ENCODE measurements around the gene HADH.
"Not testable (repeated sequence)": the region's sequence is repeated elsewhere in the genome, so short reads cannot be mapped to it uniquely, and the experiment has no call there.

The HADH gene
- total RNA-seq: 7.8 to 22.0 (median 19.2) reads per million in 4 donors

DNA sequence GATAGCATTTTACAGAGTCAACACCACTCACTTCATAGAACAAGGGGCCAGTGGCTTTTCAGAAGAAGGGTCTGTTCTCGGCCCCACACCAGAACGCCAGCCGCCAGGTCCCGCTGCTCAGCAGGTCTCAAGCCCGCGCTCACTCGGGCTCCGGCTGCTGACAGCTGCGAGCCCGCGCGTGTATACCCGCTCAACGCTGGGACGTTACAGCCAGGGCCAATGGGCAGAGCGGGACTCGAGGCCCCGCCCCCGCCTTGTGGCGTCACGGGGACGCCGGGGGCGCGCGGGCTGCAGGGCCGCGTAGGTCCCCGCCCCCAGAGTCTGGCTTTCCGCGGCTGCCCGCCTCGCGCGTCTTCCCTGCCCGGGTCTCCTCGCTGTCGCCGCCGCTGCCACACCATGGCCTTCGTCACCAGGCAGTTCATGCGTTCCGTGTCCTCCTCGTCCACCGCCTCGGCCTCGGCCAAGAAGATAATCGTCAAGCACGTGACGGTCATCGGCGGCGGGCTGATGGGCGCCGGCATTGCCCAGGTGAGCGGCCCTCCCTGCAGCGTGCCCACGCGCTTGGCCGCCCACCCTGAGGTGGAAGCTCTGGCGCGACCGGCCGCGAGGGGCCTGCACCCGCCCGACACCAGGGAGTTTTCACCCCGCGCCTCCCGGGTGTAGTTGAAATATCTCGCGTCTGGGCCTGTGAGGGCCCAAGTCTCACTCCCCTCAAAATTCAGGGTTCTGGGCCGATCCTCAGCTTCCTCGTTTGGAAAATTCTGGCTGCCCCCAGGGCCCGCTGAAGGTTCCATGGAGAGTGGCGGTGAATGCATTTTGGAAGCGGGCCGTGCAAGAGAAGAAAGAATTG lies at the start of gene HADH:
TSS of gene HADH (plus strand) at position 353 of the 850 bp plus-strand sequence. CDS start at position 397, 44 bp downstream.
- peak; percentile 86 to 97 (median 90) for DNase-seq

DNA sequence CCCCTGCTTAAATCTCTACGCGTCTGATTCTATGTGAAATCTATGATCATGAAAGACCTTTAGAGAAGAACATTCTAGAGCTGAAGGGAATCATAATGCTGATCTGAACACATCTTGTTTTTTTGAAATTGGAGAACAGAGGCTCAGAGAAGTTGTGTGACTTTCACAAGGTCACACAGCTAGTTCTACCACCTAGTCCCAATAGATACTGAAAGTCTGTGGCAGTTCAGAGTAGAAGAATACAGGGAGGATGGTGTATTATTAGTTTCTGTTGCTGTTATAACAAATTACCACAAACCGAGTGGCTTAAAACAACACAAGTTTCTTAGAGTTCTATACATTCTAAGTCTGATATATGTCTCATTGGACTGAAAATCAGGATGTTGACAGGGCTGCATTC lies 43.9 kb upstream of the HADH start:
- DNase-seq: no peak

- no peak for DNase-seq
Measured at GRCh38 chr4:107950746-107951540, 38.7 kb upstream of the HADH start.

DNA sequence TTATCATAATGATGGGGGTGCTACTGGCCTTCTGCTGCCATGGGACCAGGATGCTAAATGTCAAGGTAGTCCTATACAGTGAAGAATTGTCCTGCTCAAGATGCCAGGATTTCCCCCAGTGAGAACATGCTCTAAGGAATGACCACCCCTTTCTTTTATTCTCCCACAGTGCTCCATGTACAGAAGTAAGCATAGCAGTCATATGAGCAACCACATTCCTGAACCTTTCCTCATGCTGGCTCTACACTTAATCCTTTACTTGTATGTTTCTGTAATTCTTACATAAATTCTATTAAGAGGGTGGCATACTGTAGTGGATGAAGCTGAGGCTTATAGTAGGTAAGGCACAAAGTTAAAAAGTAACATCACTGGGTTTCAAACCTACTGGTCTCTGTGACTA lies 38.1 kb upstream of the HADH start:
- DNase-seq: no peak

GRCh38 chr4:107956011-107956410 lies 33.7 kb upstream of the HADH start:
- no peak for DNase-seq

GRCh38 chr4:107966903-107967302 lies 22.8 kb upstream of the HADH start:
- no peak for DNase-seq

- DNase-seq: not testable (repeated sequence)
Measured at GRCh38 chr4:107967519-107967918, 22.2 kb upstream of the HADH start.

DNA sequence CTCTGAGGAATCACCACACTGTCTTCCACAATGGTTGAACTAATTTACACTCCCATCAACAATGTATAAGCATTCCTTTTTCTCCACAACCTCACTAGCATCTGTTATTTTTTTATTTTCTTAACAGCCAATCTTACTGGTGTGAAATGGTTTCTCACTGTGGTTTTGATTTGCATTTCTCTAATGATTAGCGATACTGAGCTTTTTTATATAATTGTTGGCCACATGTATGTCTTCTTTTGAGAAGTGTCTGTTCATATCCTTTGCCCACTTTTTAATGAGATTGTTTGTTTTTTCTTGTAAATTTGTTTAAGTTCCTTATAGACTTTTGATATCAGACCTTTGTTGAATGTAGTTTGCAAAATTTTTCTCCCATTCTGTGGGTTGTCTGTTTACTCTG lies 21.8 kb upstream of the HADH start:
- not testable (repeated sequence) for DNase-seq

DNA sequence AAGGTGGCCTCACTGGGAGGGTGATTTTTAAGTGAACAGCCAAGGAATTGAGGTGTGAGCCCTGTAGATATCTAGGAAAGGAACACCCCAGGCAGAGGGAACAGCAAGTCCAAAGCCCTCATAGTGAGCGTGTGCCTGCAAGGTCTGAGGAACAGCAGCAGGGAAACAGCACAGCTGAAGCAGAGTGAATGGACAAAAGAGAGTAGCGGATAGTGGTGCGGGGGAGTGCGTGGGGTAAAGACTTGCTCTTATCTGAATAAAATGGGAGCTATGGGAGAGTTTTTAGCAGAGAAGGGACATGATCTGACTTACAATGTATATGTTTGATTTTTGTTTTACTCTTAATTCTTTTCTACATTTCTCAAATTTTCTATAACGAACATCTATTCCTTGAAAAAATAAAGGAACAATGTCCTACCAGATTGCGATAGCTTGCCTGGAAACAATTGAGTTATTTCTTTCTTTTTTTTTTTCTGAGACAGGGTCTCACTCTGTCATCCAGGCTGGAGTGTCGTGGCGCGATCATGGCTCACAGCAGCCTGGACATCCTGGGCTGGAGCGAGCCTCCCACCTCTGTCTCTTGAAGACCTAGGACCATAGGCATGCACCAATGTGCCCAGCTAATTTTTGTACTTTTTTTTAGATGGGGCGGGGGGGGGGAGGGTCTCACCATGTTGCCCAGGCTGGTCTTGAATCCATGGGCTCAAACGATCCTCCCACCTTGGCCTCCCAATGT lies 19.5 kb upstream of the HADH start:
- DNase-seq: no peak

- DNase-seq: no peak
Measured at GRCh38 chr4:107972605-107973004, 17.1 kb upstream of the HADH start.

GRCh38 chr4:107974523-107974922 lies 15.2 kb upstream of the HADH start:
- DNase-seq: no peak

- DNase-seq: no peak
Measured at GRCh38 chr4:107977482-107977881, 12.2 kb upstream of the HADH start.

GRCh38 chr4:107977966-107978705 lies 11.6 kb upstream of the HADH start:
- no peak for DNase-seq

DNA sequence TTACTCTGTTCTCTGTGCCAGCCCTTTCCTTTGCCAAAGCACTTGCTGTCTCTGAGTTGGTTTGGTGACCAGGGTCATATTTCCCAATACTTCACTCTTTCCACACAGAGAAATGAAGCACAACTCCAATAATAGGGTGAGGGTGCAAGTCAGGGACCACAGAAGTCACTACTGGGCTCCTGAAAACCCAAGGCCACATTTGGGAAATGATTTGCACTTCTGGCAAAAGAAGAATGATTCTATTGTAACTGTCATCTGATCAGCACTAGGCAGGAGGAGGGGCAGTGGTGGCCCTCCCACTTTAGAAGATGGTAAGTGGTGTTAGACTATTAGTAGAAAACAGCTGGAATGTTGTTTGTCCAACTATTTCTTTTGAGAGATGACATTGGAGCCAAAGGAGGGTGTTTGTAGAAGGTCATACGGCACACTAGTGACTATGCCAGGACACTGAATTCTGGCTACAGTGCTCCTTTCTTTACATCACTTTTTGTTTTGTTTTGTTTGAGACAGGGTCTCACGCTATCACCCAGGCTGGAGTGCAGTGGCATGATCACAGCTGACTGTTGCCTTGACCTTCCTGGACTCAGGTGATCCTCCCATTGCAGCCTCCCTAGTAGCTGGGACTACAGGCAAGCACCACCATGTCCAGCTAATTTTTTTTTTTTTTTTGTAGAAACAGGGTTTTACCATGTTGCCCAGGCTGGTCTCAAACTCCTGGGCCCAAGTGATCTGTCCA lies 10.8 kb upstream of the HADH start:
- no peak for DNase-seq

GRCh38 chr4:107987916-107988762 lies 1.6 kb upstream of the HADH start:
- no peak for DNase-seq

- no peak for DNase-seq
Measured at GRCh38 chr4:107988763-107989035, 990 bp upstream of the HADH start.

- no peak for DNase-seq
Measured at GRCh38 chr4:107989162-107989536, 540 bp upstream of the HADH start.

DNA sequence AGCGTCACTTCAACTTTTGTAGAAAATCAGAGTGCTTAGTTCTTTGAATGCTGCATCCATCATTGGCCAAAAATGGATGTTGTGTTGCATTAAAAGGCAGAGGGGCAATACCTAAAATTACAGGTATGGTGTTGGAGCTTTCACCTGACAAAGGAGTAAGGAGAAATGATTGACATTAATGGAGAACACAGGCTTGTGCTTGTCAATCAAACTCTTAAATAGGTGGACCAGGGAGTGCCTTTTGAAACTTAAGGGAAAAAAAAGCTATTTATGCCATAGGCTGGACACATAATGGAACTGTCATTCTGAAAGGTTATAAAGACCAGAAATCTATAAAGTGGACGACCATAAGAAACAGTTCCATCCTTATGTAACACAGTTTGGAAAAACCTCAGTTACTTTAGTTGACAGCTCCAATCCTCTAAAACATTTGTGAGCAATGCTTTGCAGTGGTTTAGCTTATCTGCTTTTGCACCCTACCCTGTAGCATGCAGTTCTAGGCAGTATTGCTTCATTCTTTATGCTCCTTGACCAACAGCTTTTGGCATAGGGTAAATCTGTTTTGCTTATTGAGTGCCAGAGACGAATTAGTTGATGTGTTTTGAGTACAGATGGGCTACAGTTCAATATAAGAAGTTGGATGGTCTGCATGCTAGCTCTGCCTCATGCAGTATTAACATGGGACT lies 2.4 kb downstream of the HADH start:
- DNase-seq: no peak

DNA sequence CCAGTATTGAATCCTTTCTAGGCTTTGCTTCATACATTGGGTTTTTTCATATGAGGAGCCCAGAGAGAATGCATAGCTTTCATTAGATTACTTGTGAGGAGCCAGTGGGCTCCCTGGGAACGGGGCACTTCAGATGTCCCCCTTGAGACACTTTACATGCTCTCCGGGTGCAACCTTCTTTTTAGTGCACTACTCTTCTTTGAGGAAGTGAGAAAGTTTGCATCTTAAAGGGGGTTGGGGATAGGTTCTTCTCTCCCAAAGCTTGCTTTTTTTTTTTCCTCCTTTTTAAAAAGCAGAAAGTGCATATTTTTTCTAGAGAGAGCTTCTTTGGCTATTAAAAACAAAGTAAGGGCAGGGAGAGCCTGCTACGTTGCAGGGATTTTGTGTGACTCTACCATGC lies 4.3 kb downstream of the HADH start:
- no peak for DNase-seq

- no peak for DNase-seq
Measured at GRCh38 chr4:107994894-107995293, 5.2 kb downstream of the HADH start.

Measured in T-helper 1 cell (primary cell).